WTC11 (cell line): ENCODE measurements around the gene MCMBP.

Experiments used
- ATF3 ChIP-seq: sonication (generic); formaldehyde crosslinking; conservative IDR thresholded peaks from 2 replicates; pipeline ENCODE4 v1.8.1; 2022; ENCODE audit warnings: mild to moderate bottlenecking, missing genetic modification reagents
- CTCF ChIP-seq: fragments of 200-600 bp; IDR thresholded peaks from 2 replicates; pipeline ENCODE4 v1.8.0; 2022; ENCODE audit warnings: antibody characterized with exemption
- FOXJ3 ChIP-seq: sonication (generic); formaldehyde crosslinking; IDR thresholded peaks from 2 replicates; pipeline ENCODE4 v1.9.0; 2021; ENCODE audit warnings: missing genetic modification reagents, mild to moderate bottlenecking, borderline replicate concordance
- GABPB1 ChIP-seq: sonication (generic); formaldehyde crosslinking; IDR thresholded peaks from 2 replicates; pipeline ENCODE4 v1.8.1; 2023; ENCODE audit warnings: mild to moderate bottlenecking, missing genetic modification reagents
- NFE2L1 ChIP-seq: sonication (generic); formaldehyde crosslinking; IDR thresholded peaks from 2 replicates; pipeline ENCODE4 v1.8.1; 2023; ENCODE audit warnings: missing genetic modification reagents
- ZNF423 ChIP-seq: fragments of 250-450 bp; sonication (Bioruptor Pico); IDR thresholded peaks from 2 replicates; pipeline ENCODE4 v2.1.2; 2022; ENCODE audit warnings: mild to moderate bottlenecking, moderate library complexity
- ZNF512 ChIP-seq: sonication (generic); formaldehyde crosslinking; IDR thresholded peaks from 2 replicates; pipeline ENCODE4 v1.8.1; 2022; ENCODE audit warnings: missing genetic modification reagents, borderline replicate concordance
- TF ChIP-seq, protein P1 (sequence below): sonication (generic); formaldehyde crosslinking; IDR thresholded peaks from 2 replicates; pipeline ENCODE4 v1.8.1; 2023; ENCODE audit warnings: mild to moderate bottlenecking, missing genetic modification reagents, moderate library complexity
- TF ChIP-seq, protein P2 (sequence below): sonication (generic); formaldehyde crosslinking; IDR thresholded peaks from 2 replicates; pipeline ENCODE4 v1.8.1; 2023; ENCODE audit warnings: mild to moderate bottlenecking, moderate library complexity, missing genetic modification reagents
- TF ChIP-seq, protein P3 (sequence below): sonication (generic); formaldehyde crosslinking; conservative IDR thresholded peaks from 2 replicates; pipeline ENCODE4 v1.8.1; 2023; ENCODE audit warnings: mild to moderate bottlenecking, low read depth, missing genetic modification reagents, moderate library complexity
- TF ChIP-seq, protein P4 (sequence below): fragments of 250-450 bp; sonication (Bioruptor Pico); IDR thresholded peaks from 2 replicates; pipeline ENCODE4 v1.9.0; 2021; ENCODE audit warnings: mild to moderate bottlenecking

- TF ChIP-seq, protein P1, sequence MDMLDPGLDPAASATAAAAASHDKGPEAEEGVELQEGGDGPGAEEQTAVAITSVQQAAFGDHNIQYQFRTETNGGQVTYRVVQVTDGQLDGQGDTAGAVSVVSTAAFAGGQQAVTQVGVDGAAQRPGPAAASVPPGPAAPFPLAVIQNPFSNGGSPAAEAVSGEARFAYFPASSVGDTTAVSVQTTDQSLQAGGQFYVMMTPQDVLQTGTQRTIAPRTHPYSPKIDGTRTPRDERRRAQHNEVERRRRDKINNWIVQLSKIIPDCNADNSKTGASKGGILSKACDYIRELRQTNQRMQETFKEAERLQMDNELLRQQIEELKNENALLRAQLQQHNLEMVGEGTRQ: peak; percentile 75
- TF ChIP-seq NFE2L1 (CRISPR knock-in tag) (no peak), ZNF423 (CRISPR knock-in tag) (peak; percentile 50; the same call in 1 of the 2 replicates), CTCF (no peak), ATF3 (CRISPR knock-in tag) (no peak), ZNF512 (CRISPR knock-in tag) (no peak), FOXJ3 (no peak), GABPB1 (CRISPR knock-in tag) (0 out of 2 replicates have a peak, but pooled peaks have one; percentile 12)
- TF ChIP-seq, protein P2, sequence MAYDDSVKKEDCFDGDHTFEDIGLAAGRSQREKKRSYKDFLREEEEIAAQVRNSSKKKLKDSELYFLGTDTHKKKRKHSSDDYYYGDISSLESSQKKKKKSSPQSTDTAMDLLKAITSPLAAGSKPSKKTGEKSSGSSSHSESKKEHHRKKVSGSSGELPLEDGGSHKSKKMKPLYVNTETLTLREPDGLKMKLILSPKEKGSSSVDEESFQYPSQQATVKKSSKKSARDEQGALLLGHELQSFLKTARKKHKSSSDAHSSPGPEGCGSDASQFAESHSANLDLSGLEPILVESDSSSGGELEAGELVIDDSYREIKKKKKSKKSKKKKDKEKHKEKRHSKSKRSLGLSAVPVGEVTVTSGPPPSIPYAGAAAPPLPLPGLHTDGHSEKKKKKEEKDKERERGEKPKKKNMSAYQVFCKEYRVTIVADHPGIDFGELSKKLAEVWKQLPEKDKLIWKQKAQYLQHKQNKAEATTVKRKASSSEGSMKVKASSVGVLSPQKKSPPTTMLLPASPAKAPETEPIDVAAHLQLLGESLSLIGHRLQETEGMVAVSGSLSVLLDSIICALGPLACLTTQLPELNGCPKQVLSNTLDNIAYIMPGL (CRISPR knock-in tag): no peak; the same call in 1 of the 2 replicates
- TF ChIP-seq, protein P3, sequence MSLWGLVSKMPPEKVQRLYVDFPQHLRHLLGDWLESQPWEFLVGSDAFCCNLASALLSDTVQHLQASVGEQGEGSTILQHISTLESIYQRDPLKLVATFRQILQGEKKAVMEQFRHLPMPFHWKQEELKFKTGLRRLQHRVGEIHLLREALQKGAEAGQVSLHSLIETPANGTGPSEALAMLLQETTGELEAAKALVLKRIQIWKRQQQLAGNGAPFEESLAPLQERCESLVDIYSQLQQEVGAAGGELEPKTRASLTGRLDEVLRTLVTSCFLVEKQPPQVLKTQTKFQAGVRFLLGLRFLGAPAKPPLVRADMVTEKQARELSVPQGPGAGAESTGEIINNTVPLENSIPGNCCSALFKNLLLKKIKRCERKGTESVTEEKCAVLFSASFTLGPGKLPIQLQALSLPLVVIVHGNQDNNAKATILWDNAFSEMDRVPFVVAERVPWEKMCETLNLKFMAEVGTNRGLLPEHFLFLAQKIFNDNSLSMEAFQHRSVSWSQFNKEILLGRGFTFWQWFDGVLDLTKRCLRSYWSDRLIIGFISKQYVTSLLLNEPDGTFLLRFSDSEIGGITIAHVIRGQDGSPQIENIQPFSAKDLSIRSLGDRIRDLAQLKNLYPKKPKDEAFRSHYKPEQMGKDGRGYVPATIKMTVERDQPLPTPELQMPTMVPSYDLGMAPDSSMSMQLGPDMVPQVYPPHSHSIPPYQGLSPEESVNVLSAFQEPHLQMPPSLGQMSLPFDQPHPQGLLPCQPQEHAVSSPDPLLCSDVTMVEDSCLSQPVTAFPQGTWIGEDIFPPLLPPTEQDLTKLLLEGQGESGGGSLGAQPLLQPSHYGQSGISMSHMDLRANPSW (CRISPR knock-in tag): no peak
- TF ChIP-seq, protein P4, sequence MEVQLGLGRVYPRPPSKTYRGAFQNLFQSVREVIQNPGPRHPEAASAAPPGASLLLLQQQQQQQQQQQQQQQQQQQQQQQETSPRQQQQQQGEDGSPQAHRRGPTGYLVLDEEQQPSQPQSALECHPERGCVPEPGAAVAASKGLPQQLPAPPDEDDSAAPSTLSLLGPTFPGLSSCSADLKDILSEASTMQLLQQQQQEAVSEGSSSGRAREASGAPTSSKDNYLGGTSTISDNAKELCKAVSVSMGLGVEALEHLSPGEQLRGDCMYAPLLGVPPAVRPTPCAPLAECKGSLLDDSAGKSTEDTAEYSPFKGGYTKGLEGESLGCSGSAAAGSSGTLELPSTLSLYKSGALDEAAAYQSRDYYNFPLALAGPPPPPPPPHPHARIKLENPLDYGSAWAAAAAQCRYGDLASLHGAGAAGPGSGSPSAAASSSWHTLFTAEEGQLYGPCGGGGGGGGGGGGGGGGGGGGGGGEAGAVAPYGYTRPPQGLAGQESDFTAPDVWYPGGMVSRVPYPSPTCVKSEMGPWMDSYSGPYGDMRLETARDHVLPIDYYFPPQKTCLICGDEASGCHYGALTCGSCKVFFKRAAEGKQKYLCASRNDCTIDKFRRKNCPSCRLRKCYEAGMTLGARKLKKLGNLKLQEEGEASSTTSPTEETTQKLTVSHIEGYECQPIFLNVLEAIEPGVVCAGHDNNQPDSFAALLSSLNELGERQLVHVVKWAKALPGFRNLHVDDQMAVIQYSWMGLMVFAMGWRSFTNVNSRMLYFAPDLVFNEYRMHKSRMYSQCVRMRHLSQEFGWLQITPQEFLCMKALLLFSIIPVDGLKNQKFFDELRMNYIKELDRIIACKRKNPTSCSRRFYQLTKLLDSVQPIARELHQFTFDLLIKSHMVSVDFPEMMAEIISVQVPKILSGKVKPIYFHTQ (CRISPR knock-in tag): no peak
These were observed 428 bp upstream of the MCMBP start for GRCh38 chr10:119872860-119873681.
